RWPE2 (cell line): ENCODE results near the gene MAP2K2.

Source experiments
- ATAC-seq: fragments of 200-7000 bp; cut with Tn5 transposase; 3 replicates; pipeline ENCODE4 v1.9.1; 2021; ENCODE audit warnings: low read depth
- DNase-seq: peaks from one replicate; pipeline ENCODE4 v3.0.0-alpha.2; 2020; ENCODE audit warnings: low spot score
- H3K27ac ChIP-seq: fragments of 450-650 bp; 2 replicates; pipeline ENCODE4 v1.5.1; 2017; ENCODE audit warnings: mild to moderate bottlenecking; ENCODE audit not compliant: poor library complexity, severe bottlenecking
- H3K27me3 ChIP-seq: fragments of 250-450 bp; sonication (Bioruptor Pico); 2 replicates; pipeline ENCODE4 v1.5.1; 2021; ENCODE audit warnings: mild to moderate bottlenecking, moderate library complexity; ENCODE audit not compliant: insufficient read depth, poor library complexity, severe bottlenecking
- H3K36me3 ChIP-seq: fragments of 250-450 bp; sonication (Bioruptor Pico); 2 replicates; pipeline ENCODE4 v1.5.1; 2020; ENCODE audit warnings: low read depth, mild to moderate bottlenecking, moderate library complexity
- H3K4me1 ChIP-seq: fragments of 250-450 bp; sonication (Bioruptor Pico); 2 replicates; pipeline ENCODE4 v1.5.1; 2021; ENCODE audit warnings: mild to moderate bottlenecking, moderate library complexity; ENCODE audit not compliant: insufficient read depth, poor library complexity, severe bottlenecking
- H3K4me3 ChIP-seq: fragments of 250-450 bp; sonication (Bioruptor Pico); 2 replicates; pipeline ENCODE4 v1.5.1; 2021; ENCODE audit warnings: mild to moderate bottlenecking, moderate library complexity; ENCODE audit not compliant: severe bottlenecking
- H3K9me3 ChIP-seq: fragments of 250-450 bp; sonication (Bioruptor Pico); 2 replicates; pipeline ENCODE4 v1.5.1; 2021; ENCODE audit warnings: mild to moderate bottlenecking, moderate library complexity; ENCODE audit not compliant: severe bottlenecking
- CTCF ChIP-seq: fragments of 450-650 bp; IDR thresholded peaks from one replicate; pipeline ENCODE4 v1.5.1; 2017; ENCODE audit warnings: mild to moderate bottlenecking, moderate library complexity; ENCODE audit not compliant: poor library complexity, severe bottlenecking

Gene MAP2K2

GRCh38 chr19:4096049-4096892, 27.7 kb downstream of the MAP2K2 start:
- Histone ChIP-seq H3K27me3 (no peaks in the 10 kb centered on the region), H3K36me3 (peaks cover 14% of the 10 kb centered on the region; the same call in 1 of the 2 replicates), H3K9me3 (no peaks in the 10 kb centered on the region), H3K4me3 (no peak overlapping the region), H3K27ac (no peak overlapping the region), H3K4me1 (no peaks in the 10 kb centered on the region)
- no peak for TF ChIP-seq CTCF
- no peak for ATAC-seq
- DNase-seq = no peak

- Histone ChIP-seq H3K4me3 (no peak overlapping the region), H3K9me3 (no peaks in the 10 kb centered on the region), H3K27ac (no peak overlapping the region), H3K4me1 (no peaks in the 10 kb centered on the region), H3K36me3 (peaks cover 14% of the 10 kb centered on the region; the same call in 1 of the 2 replicates), H3K27me3 (no peaks in the 10 kb centered on the region)
- TF ChIP-seq CTCF = no peak
- DNase-seq (no peak), ATAC-seq (no peak)
Observed at GRCh38 chr19:4095488-4095844, 28.5 kb downstream of the MAP2K2 start.

GRCh38 chr19:4094761-4095487, 29.0 kb downstream of the MAP2K2 start:
- H3K36me3 ChIP-seq = peaks cover 17% of the 10 kb centered on the region; the same call in 1 of the 2 replicates
- no peak for TF ChIP-seq CTCF
- H3K4me3 ChIP-seq = no peak overlapping the region
- H3K4me1 ChIP-seq = no peaks in the 10 kb centered on the region
- no peaks in the 10 kb centered on the region for H3K27me3 ChIP-seq
- H3K9me3 ChIP-seq = no peaks in the 10 kb centered on the region
- ATAC-seq (no peak), DNase-seq (no peak)
- no peak overlapping the region for H3K27ac ChIP-seq

- Histone ChIP-seq H3K27ac (no peak overlapping the region), H3K4me3 (no peak overlapping the region), H3K4me1 (no peaks in the 10 kb centered on the region), H3K9me3 (no peaks in the 10 kb centered on the region), H3K27me3 (no peaks in the 10 kb centered on the region), H3K36me3 (peaks cover 11% of the 10 kb centered on the region; the same call in 1 of the 2 replicates)
- TF ChIP-seq CTCF = no peak
- DNase-seq (no peak), ATAC-seq (no peak)
Observed at GRCh38 chr19:4094291-4094690, 29.6 kb downstream of the MAP2K2 start.
